Kidney epithelial cell (primary cell): ENCODE results near the gene MED13L. TPM values are rescaled to one million over a fixed set of nuclear protein-coding genes. Genes with fewer than 3 reads are reported as not detected.

ENCODE experiments used
- DNase-seq: peaks from one replicate; pipeline ENCODE4 v3.0.0-alpha.2; 2010; ENCODE audit warnings: low read depth
- H3K27me3 ChIP-seq: 2 replicates; pipeline ENCODE4 v1.6.0; 2011; ENCODE audit warnings: low read length; ENCODE audit not compliant: control insufficient read depth, insufficient read depth
- H3K36me3 ChIP-seq: 2 replicates; pipeline ENCODE4 v1.5.1; 2011; ENCODE audit warnings: low read length; ENCODE audit not compliant: control insufficient read depth, insufficient read depth
- H3K4me3 ChIP-seq: 2 replicates; pipeline ENCODE4 v1.5.1; 2011; ENCODE audit warnings: low read depth, mild to moderate bottlenecking, control low read depth, low read length
- total RNA-seq: library from RNA; depleted of rRNA; stranded (reverse); fragments of >200 nt; gene quantifications from 2 replicates; pipeline ENCODE4 v1.2.3, GENCODE V29; 2015
- TF ChIP-seq, protein P1 (sequence below): IDR thresholded peaks from 2 replicates; pipeline ENCODE4 v1.5.1; 2011; ENCODE audit warnings: mild to moderate bottlenecking, moderate library complexity, low read length, control low read depth, inconsistent platforms; ENCODE audit not compliant: insufficient read depth, poor library complexity, severe bottlenecking

Gene MED13L
- total RNA-seq, 1 donor from 2014 or later = 45.9 TPM

DNA sequence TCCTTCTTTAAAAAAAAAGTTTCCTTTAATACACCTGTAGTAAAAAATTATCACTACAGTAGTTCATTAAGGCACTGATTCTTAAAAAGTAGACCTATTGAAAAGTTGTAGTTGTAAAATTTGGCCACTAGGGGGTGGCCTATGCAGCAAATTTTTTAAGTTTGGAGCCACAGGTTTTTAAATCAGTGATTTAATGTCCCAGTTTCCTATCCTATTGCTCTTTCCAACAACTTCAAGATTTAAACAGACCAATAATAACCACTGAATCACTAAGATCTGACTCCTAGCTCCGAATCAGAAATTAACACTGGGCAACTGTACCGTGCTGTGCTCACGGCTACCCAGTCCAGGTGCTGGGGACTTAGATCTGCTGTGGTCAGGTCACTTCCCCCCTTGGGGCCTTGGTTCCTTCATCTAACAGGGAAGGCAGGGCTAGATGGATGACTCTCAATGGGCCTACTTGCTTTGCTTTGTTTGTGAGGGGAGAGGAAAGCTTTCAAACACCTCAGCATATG, 279.3 kb downstream of the MED13L start:
- H3K27me3 ChIP-seq = no peaks in the 10 kb centered on the region
- no peaks in the 10 kb centered on the region for H3K36me3 ChIP-seq
- H3K4me3 ChIP-seq = no peak overlapping the region
- DNase-seq = peak; percentile 10
- TF ChIP-seq, protein P1, sequence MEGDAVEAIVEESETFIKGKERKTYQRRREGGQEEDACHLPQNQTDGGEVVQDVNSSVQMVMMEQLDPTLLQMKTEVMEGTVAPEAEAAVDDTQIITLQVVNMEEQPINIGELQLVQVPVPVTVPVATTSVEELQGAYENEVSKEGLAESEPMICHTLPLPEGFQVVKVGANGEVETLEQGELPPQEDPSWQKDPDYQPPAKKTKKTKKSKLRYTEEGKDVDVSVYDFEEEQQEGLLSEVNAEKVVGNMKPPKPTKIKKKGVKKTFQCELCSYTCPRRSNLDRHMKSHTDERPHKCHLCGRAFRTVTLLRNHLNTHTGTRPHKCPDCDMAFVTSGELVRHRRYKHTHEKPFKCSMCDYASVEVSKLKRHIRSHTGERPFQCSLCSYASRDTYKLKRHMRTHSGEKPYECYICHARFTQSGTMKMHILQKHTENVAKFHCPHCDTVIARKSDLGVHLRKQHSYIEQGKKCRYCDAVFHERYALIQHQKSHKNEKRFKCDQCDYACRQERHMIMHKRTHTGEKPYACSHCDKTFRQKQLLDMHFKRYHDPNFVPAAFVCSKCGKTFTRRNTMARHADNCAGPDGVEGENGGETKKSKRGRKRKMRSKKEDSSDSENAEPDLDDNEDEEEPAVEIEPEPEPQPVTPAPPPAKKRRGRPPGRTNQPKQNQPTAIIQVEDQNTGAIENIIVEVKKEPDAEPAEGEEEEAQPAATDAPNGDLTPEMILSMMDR = peak; percentile 73

DNA sequence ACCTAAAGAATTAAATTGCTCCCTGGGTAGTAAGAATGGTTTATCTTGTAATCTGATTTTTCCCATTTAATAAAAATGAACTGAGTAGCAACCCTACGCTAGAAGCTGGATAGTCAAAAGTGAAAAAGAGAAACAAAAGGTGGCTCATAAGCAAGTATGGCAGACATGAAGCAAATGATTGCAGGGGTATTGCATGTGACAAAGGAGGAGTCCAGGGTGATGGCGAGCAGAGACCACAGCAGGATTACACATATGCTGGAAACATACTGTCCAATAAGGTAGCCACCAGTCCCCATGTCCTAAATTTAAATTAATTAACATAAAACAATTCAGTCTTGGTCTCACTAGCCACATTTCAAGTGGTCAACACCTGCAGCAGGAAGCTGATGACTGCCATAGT, 283.8 kb downstream of the MED13L start:
- TF ChIP-seq, protein P1 = no peak
- H3K36me3 ChIP-seq = no peaks in the 10 kb centered on the region

DNA sequence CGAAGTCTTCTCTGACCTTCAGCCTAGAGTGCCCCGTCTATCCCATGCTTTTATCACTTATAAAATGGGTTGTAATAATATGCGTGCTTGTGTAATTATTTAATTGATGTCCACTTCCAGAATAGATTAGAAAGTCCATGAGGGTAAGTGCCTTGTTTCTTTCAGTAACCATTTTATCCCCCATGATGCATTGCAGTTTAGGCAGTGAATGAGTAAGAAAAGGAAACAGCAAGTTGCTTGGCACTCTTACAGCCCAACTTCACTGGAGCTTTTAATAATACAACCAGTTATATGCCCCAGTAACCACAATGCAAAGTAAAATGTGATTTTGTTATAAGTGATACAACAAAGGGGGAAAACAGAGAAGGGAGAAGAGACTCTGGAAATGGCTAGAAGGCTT, 287.3 kb downstream of the MED13L start:
- H3K27me3 ChIP-seq = no peaks in the 10 kb centered on the region
- TF ChIP-seq, protein P1 = no peak
- no peak overlapping the region for H3K4me3 ChIP-seq
- DNase-seq = no peak
- no peaks in the 10 kb centered on the region for H3K36me3 ChIP-seq

More for the DNA sequence above, 283.8 kb downstream of the MED13L start:
- no peak for DNase-seq
- H3K27me3 ChIP-seq = no peaks in the 10 kb centered on the region
- no peak overlapping the region for H3K4me3 ChIP-seq

DNA sequence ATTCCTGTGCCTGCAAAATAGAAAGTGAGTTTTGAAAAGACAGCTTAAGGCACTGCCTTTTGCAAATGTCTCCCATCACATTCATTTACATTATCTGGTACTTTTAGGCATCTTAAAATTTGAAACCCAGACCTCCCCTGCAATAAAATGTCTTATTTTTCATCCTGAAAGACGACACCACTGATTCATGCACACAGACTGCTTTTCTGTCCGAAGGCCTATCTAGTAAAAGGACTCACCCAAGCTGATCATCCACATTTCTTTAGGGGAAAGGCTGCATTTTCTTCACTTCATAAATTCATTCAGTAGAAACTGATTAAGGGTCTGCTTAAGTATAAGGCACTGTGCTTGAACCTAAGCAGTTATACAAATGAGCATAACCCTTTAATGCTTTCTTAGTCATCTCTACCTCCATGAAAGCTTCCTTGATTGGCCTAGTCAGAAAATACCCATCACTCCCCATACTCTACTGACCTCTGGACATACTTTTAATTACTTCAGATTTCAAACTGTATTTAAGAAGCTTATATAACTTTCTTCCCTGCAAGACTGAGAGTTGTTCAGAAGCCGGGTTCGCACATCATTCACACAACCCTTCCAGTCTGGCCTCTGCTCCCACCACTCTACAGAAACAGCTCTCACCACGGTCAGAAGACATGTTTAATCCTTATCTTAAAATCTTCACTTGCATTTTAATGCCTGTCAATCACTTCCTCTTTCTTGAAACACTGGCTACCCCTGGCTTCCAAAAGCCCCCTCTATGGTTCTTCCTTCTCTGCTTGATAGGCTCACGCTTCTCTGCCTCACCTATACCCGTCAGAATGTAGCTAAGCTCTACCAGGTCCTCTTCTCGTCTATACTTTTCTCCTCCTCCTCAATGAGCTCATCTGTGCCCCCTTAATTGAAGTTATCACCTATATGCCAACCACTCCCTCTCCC, 288.6 kb downstream of the MED13L start:
- Histone ChIP-seq H3K27me3 (no peaks in the 10 kb centered on the region), H3K36me3 (no peaks in the 10 kb centered on the region), H3K4me3 (no peak overlapping the region)
- no peak for DNase-seq
- TF ChIP-seq, protein P1 = no peak

DNA sequence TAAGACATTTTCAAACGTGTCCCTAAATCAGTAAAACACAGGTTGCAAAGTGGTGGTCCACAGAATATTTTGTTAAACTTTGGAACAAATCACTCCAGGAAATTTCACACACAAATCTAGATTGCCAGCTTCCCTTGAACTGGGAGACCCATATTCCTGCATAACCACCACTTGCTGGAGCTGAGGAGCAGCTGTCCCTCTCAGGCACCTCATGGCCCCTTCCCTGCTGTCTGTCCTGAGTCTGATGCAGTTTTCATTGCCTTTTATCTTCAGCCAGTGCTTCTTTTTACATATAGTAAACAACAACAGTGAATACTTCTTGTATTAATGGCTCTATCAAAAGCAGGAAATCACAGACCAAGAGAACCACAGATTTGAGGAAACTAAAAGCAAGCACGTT, 289.3 kb downstream of the MED13L start:
- H3K36me3 ChIP-seq = no peaks in the 10 kb centered on the region
- no peak overlapping the region for H3K4me3 ChIP-seq
- H3K27me3 ChIP-seq = no peaks in the 10 kb centered on the region
- DNase-seq = no peak
- TF ChIP-seq, protein P1 = no peak
